HepG2 (cell line): ENCODE results near the gene BLMH. TPM values are rescaled to one million over a fixed set of nuclear protein-coding genes. Genes with fewer than 3 reads are reported as not detected.

Experiments used
- BHLHE40 ChIP-seq: IDR thresholded peaks from 2 replicates; pipeline ENCODE4 v1.6.1; 2011; ENCODE audit warnings: low read length, improper control_type of control experiment
- DPF2 ChIP-seq: sonication (generic); formaldehyde crosslinking; IDR thresholded peaks from 2 replicates; pipeline ENCODE4 v1.4.0; 2020; ENCODE audit warnings: mild to moderate bottlenecking, low read depth, missing genetic modification reagents, borderline replicate concordance
- DZIP1 ChIP-seq: sonication (generic); formaldehyde crosslinking; IDR thresholded peaks from 2 replicates; pipeline ENCODE4 v1.5.0; 2020; ENCODE audit warnings: mild to moderate bottlenecking, missing genetic modification reagents
- HMG20A ChIP-seq: IDR thresholded peaks from 2 replicates; pipeline ENCODE4 v1.6.1; 2016; ENCODE audit warnings: borderline replicate concordance
- IRF1 ChIP-seq: sonication (generic); formaldehyde crosslinking; IDR thresholded peaks from 2 replicates; pipeline ENCODE4 v1.4.0; 2020; ENCODE audit warnings: low read depth, mild to moderate bottlenecking, missing genetic modification reagents
- NCOR1 ChIP-seq: fragments of 200-600 bp; sonication (generic); IDR thresholded peaks from 2 replicates; pipeline ENCODE4 v1.7.0; 2017; ENCODE audit warnings: antibody characterized with exemption, low read length, borderline replicate concordance
- NRL ChIP-seq: sonication (generic); formaldehyde crosslinking; IDR thresholded peaks from 2 replicates; pipeline ENCODE4 v1.5.0; 2020; ENCODE audit warnings: missing genetic modification reagents, mild to moderate bottlenecking, moderate library complexity, borderline replicate concordance
- SRSF4 ChIP-seq: fragments of 200-400 bp; formaldehyde crosslinking; IDR thresholded peaks from one replicate; pipeline ENCODE4 v1.6.1; 2018; ENCODE audit warnings: mild to moderate bottlenecking, low read depth, low read length, moderate library complexity; ENCODE audit not compliant: poor library complexity, severe bottlenecking
- ZBTB33 ChIP-seq: sonication (generic); formaldehyde crosslinking; IDR thresholded peaks from 2 replicates; pipeline ENCODE4 v1.4.0; 2020; ENCODE audit warnings: missing genetic modification reagents
- ZBTB4 ChIP-seq: sonication (generic); formaldehyde crosslinking; IDR thresholded peaks from 2 replicates; pipeline ENCODE4 v1.4.0; 2020; ENCODE audit warnings: missing genetic modification reagents, mild to moderate bottlenecking, borderline replicate concordance
- ZBTB42 ChIP-seq: sonication (generic); formaldehyde crosslinking; IDR thresholded peaks from 2 replicates; pipeline ENCODE4 v1.5.0; 2020; ENCODE audit warnings: mild to moderate bottlenecking, missing genetic modification reagents
- ZFP90 ChIP-seq: sonication (generic); formaldehyde crosslinking; IDR thresholded peaks from 2 replicates; pipeline ENCODE4 v1.8.0; 2022; ENCODE audit warnings: missing genetic modification reagents, mild to moderate bottlenecking, inconsistent platforms, borderline replicate concordance
- ZNF138 ChIP-seq: sonication (generic); formaldehyde crosslinking; IDR thresholded peaks from 2 replicates; pipeline ENCODE4 v1.5.0; 2020; ENCODE audit warnings: mild to moderate bottlenecking, low read depth, missing genetic modification reagents
- ZNF207 ChIP-seq: fragments of 450-650 bp; IDR thresholded peaks from 2 replicates; pipeline ENCODE4 v1.6.1; 2016; ENCODE audit warnings: antibody characterized with exemption, borderline replicate concordance
- ZNF343 ChIP-seq: sonication (generic); formaldehyde crosslinking; IDR thresholded peaks from 2 replicates; pipeline ENCODE4 v1.4.0; 2020; ENCODE audit warnings: mild to moderate bottlenecking, missing genetic modification reagents
- ZNF672 ChIP-seq: sonication (generic); formaldehyde crosslinking; IDR thresholded peaks from 2 replicates; pipeline ENCODE4 v1.8.1; 2022; ENCODE audit warnings: missing genetic modification reagents
- ZNF691 ChIP-seq: sonication (generic); formaldehyde crosslinking; IDR thresholded peaks from 2 replicates; pipeline ENCODE4 v1.4.0; 2020; ENCODE audit warnings: missing genetic modification reagents, low read depth, mild to moderate bottlenecking, borderline replicate concordance
- ZNF776 ChIP-seq: sonication (generic); formaldehyde crosslinking; IDR thresholded peaks from 2 replicates; pipeline ENCODE4 v1.4.0; 2020; ENCODE audit warnings: mild to moderate bottlenecking, missing genetic modification reagents
- polyA plus RNA-seq, 8 experiments: library from polyadenylated mRNA; depleted of rRNA in 3 of 8; stranded (reverse) in 7 of 8; unstranded in 1 of 8; fragments of >200 nt; fragmentation: Illumina TruSeq in 4 of 8; extraction: Trizol in 4 of 8; gene quantifications; 2 replicates each; pipeline versions ENCODE4 v1.2.1 to v1.2.3, GENCODE V29; 2011 to 2016; ENCODE audit warnings: low read depth in 4 of 8, missing spikeins in 1 of 8, mixed read lengths in 1 of 8; ENCODE audit not compliant: insufficient read depth in 1 of 8
- total RNA-seq, 5 experiments: library from RNA; depleted of rRNA; stranded (reverse); fragments of >200 nt; fragmentation: Illumina TruSeq; extraction: Trizol; gene quantifications; 2 replicates each; pipeline ENCODE4 v1.2.3, GENCODE V29; 2016; ENCODE audit warnings: low read depth in 1 of 5

BLMH gene
- total and polyA plus RNA-seq, 2 of the 13 experiments (the other 11 are each of a cell fraction or from before 2014, with no cell fraction given): 12.1 to 41.0 TPM

GRCh38 chr17:30336369-30337171 lies 44.8 kb upstream of the BLMH start (continued):
- TF ChIP-seq ZFP90 (CRISPR knock-in tag) (0 out of 2 replicates have a peak, but pooled peaks have one; percentile 37), ZBTB33 (CRISPR knock-in tag) (no peak), DPF2 (CRISPR knock-in tag) (no peak), NCOR1 (no peak; the same call in 1 of the 2 replicates), ZBTB42 (no peak), DZIP1 (CRISPR knock-in tag) (no peak), BHLHE40 (no peak), ZNF776 (CRISPR knock-in tag) (no peak), ZBTB4 (no peak), ZNF343 (CRISPR knock-in tag) (no peak), ZNF672 (CRISPR knock-in tag) (no peak), ZNF207 (no peak), ZNF691 (no peak), ZNF138 (CRISPR knock-in tag) (no peak), IRF1 (CRISPR knock-in tag) (no peak), HMG20A (CRISPR knock-in tag) (peak; percentile 70; the same call in 1 of the 2 replicates), SRSF4 (no peak), NRL (CRISPR knock-in tag) (no peak)
